HG02970 (cell line): Measurements from ENCODE around the gene UBASH3A.

Source experiments
- ATAC-seq: cut with Tn5 transposase; IDR thresholded peaks from one replicate; pipeline ENCODE4 v1.9.1; 2021; ENCODE audit warnings: mild to moderate bottlenecking, moderate library complexity, moderate number of reproducible peaks; ENCODE audit not compliant: unreplicated experiment, low FRiP score

The UBASH3A gene

DNA sequence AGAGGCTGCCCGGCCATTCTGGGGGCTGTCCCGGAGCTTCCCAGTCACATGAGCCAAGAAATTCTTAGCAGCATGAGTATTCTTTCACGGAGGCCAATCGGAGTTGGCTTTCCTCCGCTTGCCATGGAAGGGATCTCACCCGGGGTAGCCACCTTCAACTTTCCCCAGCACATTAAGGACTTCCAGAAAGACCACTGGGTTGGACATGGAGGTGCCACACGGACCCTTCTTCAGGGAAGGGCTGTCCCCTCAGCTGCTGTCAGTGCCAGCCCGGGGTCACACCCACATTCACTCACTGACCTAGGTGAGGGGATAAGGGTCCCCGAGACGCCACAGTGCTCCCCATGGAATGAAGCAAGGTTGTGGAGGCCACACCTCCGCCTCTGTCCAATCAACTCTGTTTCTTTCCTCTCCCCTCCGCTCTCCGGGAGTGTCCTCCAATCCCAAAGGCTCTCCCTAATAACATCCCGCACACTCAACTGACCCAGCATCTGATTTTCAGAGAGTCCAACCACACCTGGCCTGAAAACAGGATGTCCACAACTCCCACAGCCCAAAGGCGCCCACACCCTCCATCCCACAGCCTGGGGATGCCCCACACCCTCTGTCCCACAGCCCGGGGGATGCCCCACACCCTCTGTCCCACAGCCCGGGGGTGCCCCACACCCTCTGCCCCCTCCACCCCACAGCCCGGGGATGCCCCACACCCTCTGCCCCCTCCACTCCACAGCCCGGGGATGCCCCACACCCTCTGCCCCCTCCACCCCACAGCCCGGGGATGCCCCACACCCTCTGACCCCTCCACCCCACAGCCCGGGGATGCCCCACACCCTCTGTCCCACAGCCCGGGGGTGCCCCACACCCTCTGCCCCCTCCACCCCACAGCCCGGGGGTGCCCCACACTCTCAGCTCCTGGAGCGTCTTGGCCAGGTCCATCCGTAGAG, 73.0 kb downstream of the UBASH3A start:
- ATAC-seq, result no peak

DNA sequence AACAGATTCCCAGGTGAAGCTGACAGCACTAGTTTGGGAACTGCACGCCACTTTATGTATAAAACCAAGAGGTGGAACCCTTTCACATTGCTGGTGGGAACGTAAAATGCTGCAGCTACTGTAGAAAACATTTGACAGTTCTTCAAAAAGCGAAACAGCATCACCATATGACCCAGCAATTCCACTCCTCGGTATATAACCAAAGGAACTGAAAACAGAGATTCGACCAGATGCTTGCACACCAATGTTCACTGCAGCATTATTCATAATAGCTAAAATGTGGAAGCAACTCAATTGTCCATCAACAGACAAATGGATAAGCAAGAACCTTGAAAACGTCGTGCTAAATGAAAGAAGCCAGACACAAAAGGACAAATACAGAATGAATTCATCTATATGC, 74.8 kb downstream of the UBASH3A start:
- ATAC-seq, result no peak

DNA sequence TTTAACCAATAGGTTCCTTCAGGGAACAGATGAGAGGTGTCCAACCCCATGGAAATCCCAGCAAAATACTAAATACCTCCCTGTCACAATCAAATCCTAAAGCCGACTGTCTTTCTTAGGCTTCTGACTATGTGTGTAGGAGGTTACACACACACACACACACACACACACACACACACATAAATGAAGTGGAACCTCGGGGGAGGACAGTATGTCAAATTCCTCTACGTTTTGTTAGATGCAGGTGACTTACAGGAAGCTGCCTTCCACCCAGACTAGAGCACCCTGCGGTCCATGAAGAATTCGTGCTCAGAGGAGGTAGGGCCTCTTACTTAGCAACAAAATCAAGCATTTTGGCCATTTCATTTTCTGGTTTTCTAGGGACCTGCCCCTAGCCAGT, 75.9 kb downstream of the UBASH3A start:
- no peak for ATAC-seq

DNA sequence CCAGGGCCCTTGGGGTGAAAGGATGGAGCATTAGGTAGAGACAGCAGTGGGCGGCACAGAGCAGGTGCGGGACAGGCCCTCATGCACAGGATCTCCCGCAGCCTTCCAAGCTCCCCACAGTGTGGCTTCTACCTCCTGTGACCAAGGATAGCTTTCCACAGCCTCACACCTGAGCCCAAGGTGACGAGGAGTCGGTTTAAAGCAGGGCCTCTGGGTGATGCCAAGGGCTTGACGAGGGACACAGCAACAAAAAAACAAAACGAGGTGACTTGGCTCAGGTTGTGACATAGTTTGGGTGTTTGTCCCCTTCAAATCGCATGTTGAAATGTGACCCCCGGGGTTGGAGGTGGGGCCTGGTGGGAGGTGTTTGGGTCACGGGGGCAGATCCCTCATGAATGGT, 77.0 kb downstream of the UBASH3A start:
- ATAC-seq, result no peak

DNA sequence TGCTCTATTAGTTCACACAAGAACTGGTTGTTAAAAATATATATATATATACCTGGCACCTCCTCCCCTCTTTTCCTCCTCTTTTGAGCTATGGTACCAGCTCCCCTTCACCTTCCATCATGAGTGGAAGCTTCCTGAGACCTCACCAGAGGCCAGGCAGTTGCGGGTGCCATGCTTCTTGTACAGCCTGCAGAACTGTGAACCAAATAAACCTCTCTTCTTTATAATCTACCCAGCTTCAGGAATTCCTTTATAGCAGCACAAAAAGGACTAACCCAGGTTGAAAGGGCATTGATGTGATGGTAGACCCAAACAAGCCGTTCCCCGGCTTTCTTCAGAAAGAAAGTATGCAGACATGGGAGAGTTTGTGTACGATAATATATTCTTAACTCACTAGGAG, 77.5 kb downstream of the UBASH3A start:
- no peak for ATAC-seq

DNA sequence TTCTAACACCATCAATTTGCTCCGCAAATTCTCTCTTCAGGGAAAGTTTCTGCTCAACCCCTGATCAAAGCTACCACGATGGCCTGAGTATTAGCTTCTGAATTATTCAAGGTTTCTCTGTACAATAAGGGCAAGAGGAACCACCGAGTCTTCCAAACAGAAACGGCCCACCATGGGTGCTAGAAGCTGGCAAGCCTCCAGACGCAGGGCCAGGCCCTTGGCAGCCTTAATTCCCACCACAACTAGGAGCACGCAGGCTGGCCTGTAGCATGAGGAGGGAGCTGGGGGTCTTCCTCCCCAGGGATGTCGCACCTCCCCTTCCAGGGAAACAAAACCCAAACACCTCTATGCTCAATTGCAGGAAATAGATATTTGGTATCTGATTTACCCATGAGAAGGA, 81.3 kb downstream of the UBASH3A start:
- ATAC-seq, result no peak

DNA sequence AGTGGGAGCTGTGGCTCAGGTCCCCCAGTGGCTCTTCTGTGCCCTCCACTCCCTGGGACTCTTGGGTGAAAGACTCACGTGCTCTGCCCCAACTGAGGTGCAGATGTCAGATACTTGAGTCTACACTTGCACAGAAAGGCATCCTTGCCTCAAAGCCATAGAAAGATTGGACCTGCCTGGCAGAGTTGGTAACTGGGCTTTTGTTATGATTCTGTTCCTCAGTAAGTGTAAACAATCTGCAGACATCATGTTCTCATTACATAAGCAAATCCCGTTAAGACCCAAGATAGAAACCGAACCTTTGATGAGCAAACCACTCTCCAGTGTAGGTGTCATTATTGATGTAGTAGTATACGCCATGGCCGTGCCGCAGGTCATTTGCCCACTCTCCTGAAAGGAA, 82.4 kb downstream of the UBASH3A start:
- no peak for ATAC-seq

DNA sequence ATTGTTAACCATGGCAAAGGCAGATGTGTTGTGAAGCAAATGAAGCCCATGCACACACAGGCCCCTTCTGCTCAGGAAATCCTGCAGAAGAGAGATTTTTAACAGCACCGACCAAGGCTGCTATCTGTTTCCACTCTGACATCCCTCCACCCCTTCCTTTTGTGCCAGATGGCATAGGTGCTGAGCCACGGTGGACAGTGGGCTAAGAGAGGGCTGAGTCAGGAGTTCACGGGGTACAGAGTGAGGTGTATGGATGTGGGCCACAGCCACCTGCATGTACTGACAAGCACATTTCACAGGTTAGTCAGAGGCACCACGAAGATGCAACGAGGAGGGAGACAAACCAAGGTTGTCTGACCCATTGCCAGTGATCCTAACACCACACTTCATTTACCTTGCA, 82.8 kb downstream of the UBASH3A start:
- no peak for ATAC-seq

DNA sequence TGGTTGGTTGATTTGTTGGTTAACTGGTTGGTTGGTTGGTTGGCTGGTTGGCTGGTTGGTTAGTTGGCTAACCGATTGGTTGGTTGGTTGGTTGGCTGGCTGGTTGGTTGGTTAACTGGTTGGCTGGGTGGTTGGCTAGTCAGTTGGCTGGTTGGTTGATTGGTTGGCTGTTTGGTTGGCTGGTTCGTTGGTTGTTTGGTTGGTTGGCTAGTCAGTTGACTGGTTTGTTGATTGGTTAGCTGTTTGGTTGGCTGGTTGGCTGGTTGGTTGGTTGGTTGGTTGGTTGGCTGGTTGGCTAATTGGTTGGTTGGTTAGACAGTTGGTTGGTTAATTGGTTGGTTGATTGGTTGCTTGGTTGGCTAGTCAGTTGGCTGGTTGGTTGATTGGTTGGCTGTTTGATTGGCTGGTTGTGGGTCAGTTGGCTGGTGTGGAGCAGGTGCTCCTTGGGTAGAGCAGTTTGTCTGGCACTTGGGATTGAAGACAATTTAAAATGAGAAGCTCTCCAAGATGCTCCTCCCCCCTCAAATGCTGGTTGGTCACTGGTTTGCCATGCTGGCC, 85.4 kb downstream of the UBASH3A start:
- no peak for ATAC-seq

DNA sequence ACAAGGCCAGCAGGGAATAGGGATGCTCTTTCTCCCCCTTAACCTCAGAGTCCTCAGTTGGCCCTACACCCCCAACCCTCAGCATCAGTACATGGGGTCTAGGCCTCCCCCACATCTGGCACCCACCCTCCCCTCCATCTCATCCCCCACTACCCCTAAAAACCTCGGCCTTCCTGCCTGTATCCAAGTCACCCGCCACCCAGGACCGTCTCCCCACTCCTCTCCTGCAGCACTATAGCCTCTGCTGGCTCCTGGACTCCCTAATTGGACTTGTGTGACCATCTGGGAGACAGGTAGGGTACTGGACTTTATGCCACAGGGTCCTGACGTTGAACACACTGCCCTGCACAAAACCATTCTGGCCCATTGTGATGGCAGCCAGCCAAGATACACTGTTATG, 86.3 kb downstream of the UBASH3A start:
- no peak for ATAC-seq

DNA sequence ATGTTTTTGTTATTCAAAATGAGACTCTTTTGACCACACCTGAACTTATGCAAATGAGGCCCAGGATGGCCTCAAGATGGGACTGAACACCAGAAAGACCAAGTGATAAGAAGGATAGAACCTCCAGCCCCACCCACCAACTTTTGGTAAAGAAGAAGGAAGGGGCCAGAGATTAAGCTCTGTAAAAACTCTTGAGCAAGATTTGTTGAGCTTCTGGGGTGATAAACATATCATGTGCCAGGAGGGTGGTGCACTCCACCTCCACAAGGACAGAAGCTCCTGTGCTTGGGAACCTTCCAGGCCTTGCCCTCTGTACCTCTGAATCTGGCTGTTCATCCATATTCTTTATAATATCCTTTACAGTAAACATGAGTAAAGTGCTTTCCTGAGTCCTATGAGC, 87.0 kb downstream of the UBASH3A start:
- no peak for ATAC-seq

DNA sequence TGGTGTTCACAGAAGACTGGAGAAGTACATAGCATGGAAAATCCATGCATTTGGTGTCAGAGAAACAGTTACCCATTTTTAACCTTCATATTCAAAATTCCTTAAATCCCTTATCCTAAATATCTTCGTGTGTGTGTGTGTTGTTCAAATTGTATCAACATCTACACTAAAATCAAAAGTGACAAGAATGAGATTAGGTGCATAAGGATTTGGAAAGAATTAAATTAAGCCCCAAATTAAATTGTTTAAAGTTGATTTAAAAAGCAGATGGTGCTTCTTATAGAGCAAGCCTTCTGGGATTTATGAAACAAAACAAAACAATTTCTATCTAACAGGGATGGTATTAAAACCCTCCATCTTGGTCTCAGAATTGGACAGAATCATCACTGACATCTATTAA, 87.6 kb downstream of the UBASH3A start:
- no peak for ATAC-seq

DNA sequence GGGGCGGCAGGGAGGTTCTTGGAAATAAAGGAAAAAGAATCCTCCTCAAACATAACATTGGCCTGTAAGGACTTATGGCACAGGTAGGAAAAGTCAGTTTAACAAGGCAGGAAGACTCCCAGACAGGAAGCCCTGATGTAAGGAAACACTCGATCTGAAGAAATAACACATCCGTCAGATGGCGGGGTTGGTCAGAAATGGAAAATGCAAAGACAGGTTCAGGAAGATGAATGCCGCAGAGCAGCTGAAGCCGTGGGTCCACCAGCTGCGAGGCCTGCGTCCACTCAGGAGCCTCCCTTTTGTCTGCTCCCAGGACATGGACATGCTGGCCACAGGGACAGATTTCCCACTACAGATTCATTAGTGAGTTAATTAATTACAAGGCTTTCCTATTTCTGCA, 88.5 kb downstream of the UBASH3A start:
- ATAC-seq, result no peak

DNA sequence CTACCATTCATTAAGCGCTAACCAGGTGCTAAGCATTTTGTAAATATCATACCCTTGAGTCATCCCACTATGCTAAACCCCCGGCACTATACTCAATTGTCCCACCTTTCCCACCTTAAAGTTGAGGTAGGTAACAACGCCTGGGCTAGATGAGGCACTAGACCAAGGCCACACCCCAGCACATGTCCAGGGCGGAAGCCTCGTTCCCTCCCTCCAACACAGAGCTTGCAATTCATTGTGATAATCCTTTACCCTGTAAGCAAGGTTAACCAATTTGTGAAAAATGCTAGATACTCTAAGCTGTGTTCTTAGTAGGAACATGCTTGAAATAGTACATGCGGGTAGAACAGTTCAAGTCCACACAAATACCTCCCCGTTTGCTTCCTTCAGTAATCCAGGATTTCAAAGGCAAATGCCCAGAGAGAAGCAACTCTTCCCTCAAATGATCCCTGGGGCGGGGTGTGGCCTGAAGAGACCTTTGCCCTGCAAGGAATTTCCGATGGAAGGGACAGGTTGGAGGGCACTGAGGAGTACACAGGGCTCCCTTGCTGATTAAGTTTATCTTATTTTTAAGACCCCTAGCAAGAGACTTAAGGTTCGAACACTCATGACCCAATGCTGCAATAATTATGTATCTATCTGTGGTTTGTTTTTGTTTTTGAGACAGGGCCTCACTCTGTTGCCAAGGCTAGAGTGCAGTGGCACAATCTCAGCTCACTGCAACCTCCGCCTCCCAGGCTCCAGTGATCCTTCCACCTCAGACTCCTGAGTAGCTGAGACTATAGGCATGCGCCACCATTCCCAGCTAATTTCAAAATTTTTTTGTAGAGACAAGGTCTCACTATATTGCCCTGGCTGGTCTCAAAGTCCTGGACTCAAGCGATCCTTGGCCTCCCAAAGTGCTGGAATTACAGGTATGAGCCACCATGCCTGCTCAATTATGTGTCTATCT, 89.7 kb downstream of the UBASH3A start:
- no peak for ATAC-seq

DNA sequence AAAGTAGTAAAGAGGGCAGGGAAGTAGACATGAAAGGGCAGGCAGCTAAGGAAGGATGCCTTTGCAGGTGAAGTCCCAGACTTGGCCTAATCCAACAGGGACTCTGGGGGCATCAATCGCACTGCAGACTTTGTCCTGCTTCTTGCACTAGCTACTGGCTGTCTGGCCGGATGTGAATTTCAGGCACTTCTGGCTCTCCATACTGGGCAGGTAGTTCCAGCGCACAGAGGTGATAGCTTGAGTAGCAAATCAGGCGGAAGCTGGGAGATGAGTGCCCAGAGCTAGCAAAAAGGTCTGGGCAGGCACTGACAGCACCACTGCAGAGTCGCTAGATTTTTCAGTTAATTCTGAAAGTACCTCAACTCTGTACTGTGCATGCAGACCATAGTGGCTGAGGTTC, 91.3 kb downstream of the UBASH3A start:
- ATAC-seq, result no peak

DNA sequence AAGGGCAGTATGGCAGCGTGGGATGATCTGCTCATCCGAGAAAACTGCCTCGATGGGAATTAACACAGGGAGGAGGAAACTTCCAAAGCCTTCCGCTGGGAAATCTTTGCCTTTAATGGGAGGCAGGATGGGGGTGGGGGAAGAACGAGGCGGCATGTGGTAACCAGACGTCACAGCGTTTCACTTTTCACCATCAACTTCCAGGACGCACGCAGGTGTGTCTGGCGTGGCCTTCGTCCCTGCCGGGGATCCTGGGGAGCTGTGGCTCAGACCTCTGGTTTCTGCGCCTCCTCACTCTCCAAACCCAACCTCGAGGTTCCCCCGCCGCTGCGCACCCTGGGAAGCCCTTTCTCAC, 92.0 kb downstream of the UBASH3A start:
- no peak for ATAC-seq

DNA sequence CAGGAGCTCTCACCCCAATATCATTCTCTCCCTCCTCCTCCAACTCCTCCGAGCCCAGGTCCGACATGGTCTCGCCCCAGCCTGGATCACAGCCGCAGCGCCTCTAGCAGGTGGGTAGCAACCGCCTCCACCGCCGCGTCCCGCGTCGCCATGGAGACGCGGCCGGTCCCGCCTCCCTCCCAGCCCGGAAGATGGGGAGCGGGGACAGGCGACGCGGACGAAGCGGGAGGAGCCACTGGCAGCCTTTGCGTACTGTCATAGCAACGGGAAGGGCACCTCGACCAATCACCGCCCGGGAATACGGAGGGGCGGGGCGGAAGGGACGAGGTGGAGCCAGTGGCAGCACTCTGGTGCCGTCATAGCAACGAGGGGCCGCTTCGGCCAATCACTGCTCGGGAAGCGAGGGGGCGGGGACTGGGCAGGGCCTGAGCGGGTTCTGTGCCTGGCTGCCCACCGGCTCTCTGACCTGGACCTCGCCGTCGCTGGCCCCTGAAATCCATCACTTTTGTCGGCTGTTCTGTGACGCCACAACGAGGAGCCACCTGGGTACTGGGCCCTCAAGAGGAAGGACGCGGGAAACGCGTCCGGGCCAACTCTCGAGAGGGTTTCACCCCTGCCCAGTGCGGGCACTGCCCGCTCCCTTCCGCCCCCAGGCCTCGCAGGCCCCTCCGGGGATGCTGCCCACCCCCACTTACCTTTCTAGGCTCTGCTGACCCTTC, 92.6 kb downstream of the UBASH3A start, which contains the start of gene RSPH1:
Gene RSPH1 (minus strand): TSS at position 105 of the 719 bp plus-strand sequence. CDS start 38 bp downstream, at position 67.
- peak; percentile 98 for ATAC-seq

DNA sequence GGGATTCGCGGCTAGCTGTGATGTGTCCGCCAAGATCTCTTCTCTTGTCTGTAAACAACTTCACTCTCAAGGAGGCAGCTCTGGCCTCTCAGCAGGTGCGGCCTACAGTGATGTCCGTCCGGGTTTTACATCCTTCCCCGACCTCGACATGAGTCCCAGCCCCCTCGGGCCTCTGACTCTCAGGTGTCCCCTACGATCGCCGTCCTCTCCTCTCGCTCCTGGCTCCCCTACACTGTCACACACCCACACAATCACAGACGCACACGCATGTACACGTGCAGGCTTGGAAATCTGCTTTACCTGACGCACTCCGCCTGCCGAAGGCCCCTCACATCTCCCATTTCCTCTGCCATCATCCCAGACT, 93.1 kb downstream of the UBASH3A start:
- ATAC-seq, result no peak
